DND-41 (cell line): ENCODE results near the gene DOCK3.

ENCODE experiments used
- ATAC-seq: fragments of 200-7000 bp; cut with Tn5 transposase; 3 replicates; pipeline ENCODE4 v1.9.1; 2021; ENCODE audit warnings: low read depth; ENCODE audit not compliant: insufficient read depth
- DNase-seq: peaks from one replicate; pipeline ENCODE4 v3.0.0-alpha.2; 2020
- H2AFZ ChIP-seq: 2 replicates; pipeline ENCODE4 v1.6.0; 2012; ENCODE audit warnings: low read depth, low read length
- H3K27ac ChIP-seq: 2 replicates; pipeline ENCODE4 v1.5.1; 2012; ENCODE audit warnings: low read length, inconsistent platforms
- H3K27me3 ChIP-seq: fragments of 200-600 bp; sonication (generic); 2 replicates; pipeline ENCODE4 v1.6.0; 2012; ENCODE audit warnings: low read length, mild to moderate bottlenecking, inconsistent platforms; ENCODE audit not compliant: insufficient read depth, poor library complexity
- H3K36me3 ChIP-seq: 2 replicates; pipeline ENCODE4 v1.5.1; 2012; ENCODE audit warnings: low read length, inconsistent platforms; ENCODE audit not compliant: insufficient read depth
- H3K4me1 ChIP-seq: 2 replicates; pipeline ENCODE4 v1.5.1; 2012; ENCODE audit warnings: mild to moderate bottlenecking, low read length; ENCODE audit not compliant: insufficient read depth
- H3K4me2 ChIP-seq: 2 replicates; pipeline ENCODE4 v1.6.0; 2012; ENCODE audit warnings: mild to moderate bottlenecking, moderate library complexity, low read length, inconsistent platforms; ENCODE audit not compliant: insufficient read depth
- H3K4me3 ChIP-seq, 2 experiments: fragments of 200-600 bp in 1 of 2; shearing (Covaris generic) in 1 of 2; 2 replicates each; pipeline ENCODE4 v1.5.1; 2012 to 2016; ENCODE audit warnings: inconsistent platforms in 2 of 2, low read length in 2 of 2, mild to moderate bottlenecking in 2 of 2, low read depth in 1 of 2, moderate library complexity in 1 of 2
- H3K79me2 ChIP-seq: 2 replicates; pipeline ENCODE4 v1.6.0; 2012; ENCODE audit warnings: low read length, inconsistent platforms; ENCODE audit not compliant: insufficient read depth
- H3K9ac ChIP-seq: 2 replicates; pipeline ENCODE4 v1.6.0; 2012; ENCODE audit warnings: low read depth, mild to moderate bottlenecking, inconsistent platforms, low read length, moderate library complexity
- H3K9me3 ChIP-seq: 2 replicates; pipeline ENCODE4 v1.5.1; 2012; ENCODE audit warnings: low read length, moderate library complexity, mild to moderate bottlenecking, inconsistent platforms; ENCODE audit not compliant: insufficient read depth, severe bottlenecking
- H4K20me1 ChIP-seq: 2 replicates; pipeline ENCODE4 v1.6.0; 2012; ENCODE audit warnings: low read length; ENCODE audit not compliant: insufficient read depth
- EZH2 ChIP-seq: IDR thresholded peaks from 3 replicates; pipeline ENCODE4 v1.6.1; 2012; ENCODE audit warnings: borderline replicate concordance, low read depth, mild to moderate bottlenecking, moderate library complexity, low read length, inconsistent platforms; ENCODE audit not compliant: severe bottlenecking
- TF ChIP-seq, protein P1 (sequence below): IDR thresholded peaks from 2 replicates; pipeline ENCODE4 v1.5.1; 2012; ENCODE audit warnings: borderline replicate concordance, low read length, moderate library complexity, mild to moderate bottlenecking; ENCODE audit not compliant: poor library complexity, severe bottlenecking; ENCODE audit errors: extremely low read depth

DOCK3 gene

DNA sequence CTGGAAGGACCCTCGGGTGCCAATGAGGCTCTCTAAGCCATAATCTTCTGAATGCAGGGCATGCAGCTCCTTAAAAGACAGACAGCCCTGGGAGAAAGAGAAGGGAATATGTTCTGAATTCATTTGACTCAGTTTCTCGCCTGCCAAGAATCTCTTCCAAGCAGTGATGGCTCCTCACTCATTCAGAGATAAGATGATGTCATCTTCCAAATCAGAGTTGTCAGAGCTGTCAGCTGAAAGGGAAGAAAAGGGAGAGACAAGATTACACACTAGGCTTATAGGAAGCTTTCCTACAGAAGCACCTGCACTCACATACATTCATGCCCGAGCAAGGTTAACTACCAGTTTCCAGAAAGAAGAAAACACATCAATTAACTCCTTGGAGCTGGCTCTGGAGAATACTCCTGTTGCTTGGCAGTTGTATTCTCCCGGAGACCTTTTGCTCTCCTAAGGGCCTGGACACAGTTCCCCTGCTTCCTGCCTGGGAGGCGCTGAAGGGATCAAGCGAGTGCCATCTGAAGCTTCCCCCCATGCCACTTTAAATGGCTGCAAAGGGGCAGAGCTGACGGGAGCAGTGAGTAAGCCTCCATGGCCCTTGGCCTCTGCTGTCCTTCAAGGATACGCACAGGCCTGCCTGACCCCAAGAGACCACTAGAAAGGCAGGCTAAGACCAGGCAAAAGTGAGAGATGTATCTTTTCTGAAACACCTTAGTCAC, 724.0 kb downstream of the DOCK3 start:
- Histone ChIP-seq H3K36me3 (peaks cover 91% of the 10 kb centered on the region), H3K9ac (no peak overlapping the region), H3K27me3 (no peaks in the 10 kb centered on the region), H3K79me2 (peaks cover 34% of the 10 kb centered on the region), H4K20me1 (peaks cover 61% of the 10 kb centered on the region), H3K9me3 (no peaks in the 10 kb centered on the region), H3K4me1 (peaks cover 18% of the 10 kb centered on the region), H3K27ac (no peak overlapping the region), H3K4me2 (no peak overlapping the region), H2AFZ (no peak overlapping the region), H3K4me3 (no peak overlapping the region)
- ATAC-seq = no peak
- TF ChIP-seq EZH2 = no peak
- TF ChIP-seq, protein P1, sequence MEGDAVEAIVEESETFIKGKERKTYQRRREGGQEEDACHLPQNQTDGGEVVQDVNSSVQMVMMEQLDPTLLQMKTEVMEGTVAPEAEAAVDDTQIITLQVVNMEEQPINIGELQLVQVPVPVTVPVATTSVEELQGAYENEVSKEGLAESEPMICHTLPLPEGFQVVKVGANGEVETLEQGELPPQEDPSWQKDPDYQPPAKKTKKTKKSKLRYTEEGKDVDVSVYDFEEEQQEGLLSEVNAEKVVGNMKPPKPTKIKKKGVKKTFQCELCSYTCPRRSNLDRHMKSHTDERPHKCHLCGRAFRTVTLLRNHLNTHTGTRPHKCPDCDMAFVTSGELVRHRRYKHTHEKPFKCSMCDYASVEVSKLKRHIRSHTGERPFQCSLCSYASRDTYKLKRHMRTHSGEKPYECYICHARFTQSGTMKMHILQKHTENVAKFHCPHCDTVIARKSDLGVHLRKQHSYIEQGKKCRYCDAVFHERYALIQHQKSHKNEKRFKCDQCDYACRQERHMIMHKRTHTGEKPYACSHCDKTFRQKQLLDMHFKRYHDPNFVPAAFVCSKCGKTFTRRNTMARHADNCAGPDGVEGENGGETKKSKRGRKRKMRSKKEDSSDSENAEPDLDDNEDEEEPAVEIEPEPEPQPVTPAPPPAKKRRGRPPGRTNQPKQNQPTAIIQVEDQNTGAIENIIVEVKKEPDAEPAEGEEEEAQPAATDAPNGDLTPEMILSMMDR = no peak
- no peak for DNase-seq

DNA sequence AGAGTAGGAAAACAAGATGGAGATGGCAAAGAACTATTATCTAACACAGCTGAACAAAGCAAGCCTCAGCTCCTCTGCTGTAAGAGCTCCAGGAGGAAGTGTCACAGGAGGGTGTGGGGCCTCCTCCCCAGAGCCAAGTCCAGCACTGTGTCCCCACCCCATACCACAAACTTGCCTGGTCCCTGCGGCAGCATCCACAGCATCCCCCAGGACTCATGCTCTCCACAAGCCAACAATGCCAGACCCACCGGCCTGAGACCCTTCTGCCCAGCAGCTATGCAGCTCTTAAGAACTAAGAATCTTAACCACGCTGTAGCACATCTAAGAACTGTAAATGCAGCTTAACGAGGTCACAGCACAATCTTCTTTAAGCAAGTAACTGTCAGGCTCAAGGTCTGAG, 725.4 kb downstream of the DOCK3 start:
- Histone ChIP-seq H3K27ac (no peak overlapping the region), H3K4me1 (peaks cover 5% of the 10 kb centered on the region), H4K20me1 (peaks cover 52% of the 10 kb centered on the region), H3K27me3 (no peaks in the 10 kb centered on the region), H3K4me2 (no peak overlapping the region), H3K9ac (no peak overlapping the region), H3K4me3 (no peak overlapping the region), H2AFZ (no peak overlapping the region), H3K9me3 (no peaks in the 10 kb centered on the region), H3K79me2 (peaks cover 25% of the 10 kb centered on the region), H3K36me3 (peaks cover 91% of the 10 kb centered on the region)
- TF ChIP-seq, protein P1 = no peak
- no peak for TF ChIP-seq EZH2
- ATAC-seq (no peak), DNase-seq (no peak)

DNA sequence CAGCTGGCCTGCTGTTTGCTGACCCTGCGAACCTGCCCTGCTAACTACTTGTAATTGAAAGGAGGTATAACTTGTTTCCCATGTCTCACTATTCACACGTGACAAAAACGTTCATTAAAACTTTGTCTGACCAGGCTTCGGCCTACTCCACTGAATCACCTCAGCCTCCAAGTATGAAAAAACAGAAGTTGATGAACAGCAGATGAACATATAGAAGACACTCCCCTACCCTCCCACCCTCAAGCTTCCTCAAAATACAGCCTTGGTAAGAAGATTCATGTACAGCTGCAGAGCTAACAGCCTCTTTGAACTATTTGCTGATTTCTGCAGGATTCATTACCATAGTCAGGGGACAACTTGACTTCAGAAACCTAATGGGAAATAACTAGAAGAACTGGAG, 727.0 kb downstream of the DOCK3 start:
- no peak for DNase-seq
- peaks cover 87% of the 10 kb centered on the region for H3K36me3 ChIP-seq

More for the DNA sequence above, 727.0 kb downstream of the DOCK3 start:
- H3K4me2 ChIP-seq = no peak overlapping the region
- peaks cover 37% of the 10 kb centered on the region for H4K20me1 ChIP-seq
- no peak overlapping the region for H3K27ac ChIP-seq
- H3K27me3 ChIP-seq = no peaks in the 10 kb centered on the region
- H3K9me3 ChIP-seq = no peaks in the 10 kb centered on the region
- no peak overlapping the region for H2AFZ ChIP-seq
- H3K4me3 ChIP-seq = no peak overlapping the region
- ATAC-seq = no peak
- no peaks in the 10 kb centered on the region for H3K4me1 ChIP-seq
- peaks cover 18% of the 10 kb centered on the region for H3K79me2 ChIP-seq
- no peak for TF ChIP-seq EZH2
- TF ChIP-seq, protein P1 = no peak
- H3K9ac ChIP-seq = no peak overlapping the region
